Activated CD4-positive, alpha-beta memory T cell treated with anti-CD3 and anti-CD28 coated beads, Interleukin-2, amount 10 ng/mL, durations not matched to agents 7 days and 5 days (primary cell): ENCODE results near the gene PHOSPHO1. TPM values are rescaled to one million over a fixed set of nuclear protein-coding genes. Genes with fewer than 3 reads are reported as not detected.

ENCODE experiments used
- CTCF ChIA-PET: fragments of 350-600 bp; sonication (Branson Sonifier 250); formaldehyde crosslinking; loops from one replicate; lab custom pipeline; 2021; ENCODE audit warnings: antibody characterized with exemption, inconsistent platforms; lab: Charles Lee
- POLR2A ChIA-PET: fragments of 350-600 bp; sonication (Branson Sonifier 250); formaldehyde crosslinking; loops from one replicate; lab custom pipeline; 2021; ENCODE audit warnings: antibody characterized with exemption; lab: Charles Lee
- DNase-seq: peaks from one replicate; pipeline ENCODE4 v3.0.0-alpha.2; 2020
- H3K27ac Mint-ChIP-seq: one replicate; pipeline ENCODE4 v1.8.0; 2021; ENCODE audit warnings: mild to moderate bottlenecking, mixed read lengths
- H3K27me3 Mint-ChIP-seq: one replicate; pipeline ENCODE4 v1.8.0; 2021; ENCODE audit warnings: mixed read lengths
- H3K36me3 Mint-ChIP-seq: one replicate; pipeline ENCODE4 v1.8.0; 2021; ENCODE audit warnings: low read depth, mixed read lengths
- H3K4me1 Mint-ChIP-seq: one replicate; pipeline ENCODE4 v1.8.0; 2021; ENCODE audit warnings: mixed read lengths
- H3K4me3 Mint-ChIP-seq: one replicate; pipeline ENCODE4 v1.8.0; 2021; ENCODE audit warnings: mild to moderate bottlenecking, mixed read lengths
- H3K9me3 Mint-ChIP-seq: one replicate; pipeline ENCODE4 v1.8.0; 2021; ENCODE audit warnings: mixed read lengths
- total RNA-seq, 2 experiments: library from RNA; stranded (reverse); gene quantifications; one replicate each; pipeline ENCODE4 v1.2.3, GENCODE V29; 2021

PHOSPHO1 gene
- total RNA-seq, 2 experiments from 2014 or later: not detected

DNA sequence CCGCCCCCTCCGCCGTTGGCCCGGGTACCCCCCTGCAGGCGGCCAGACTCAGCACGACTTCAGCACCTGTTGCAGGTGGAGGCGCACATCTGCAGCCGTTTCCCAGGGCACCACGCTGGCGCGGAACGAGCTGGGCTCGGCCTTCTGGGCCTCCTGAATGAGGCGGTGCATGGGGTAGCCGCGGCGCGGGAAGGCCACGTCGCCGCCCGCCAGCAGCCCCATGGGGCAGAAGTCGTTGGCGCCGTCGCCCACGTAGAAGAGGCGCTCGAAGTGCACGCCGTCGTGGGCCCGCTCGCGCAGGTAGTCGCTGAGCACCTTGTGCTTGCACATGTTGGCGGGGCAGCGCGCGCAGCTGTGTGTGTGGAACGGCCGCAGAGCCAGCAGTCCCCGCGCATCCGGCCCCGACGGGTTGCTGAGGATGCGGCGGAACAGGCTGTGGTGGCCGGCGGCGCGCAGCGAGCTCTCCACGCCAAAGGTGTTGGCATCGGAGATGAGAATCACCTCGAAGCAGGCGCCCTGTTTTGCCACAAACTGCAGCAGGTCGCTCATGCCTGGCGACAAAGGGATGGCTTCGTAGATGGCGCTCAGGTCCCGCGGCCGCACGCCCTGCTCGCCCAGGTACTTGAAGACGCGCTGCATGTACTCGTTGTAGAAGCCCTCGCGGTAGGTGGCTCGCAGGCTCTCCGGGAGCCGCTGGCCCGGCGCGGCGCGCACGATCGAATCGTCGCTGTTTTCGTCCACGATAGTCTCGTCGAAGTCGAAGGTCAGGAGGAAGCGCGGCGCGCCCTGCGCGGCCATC is 6.2 kb downstream of the PHOSPHO1 start:
- POLR2A ChIA-PET: interaction anchor here (1.1 to 5.1 kb wide), 6 partner anchors 10 to 137 kb away, joined by 3 to 63 read pairs (median 8); partner anchors contain the start of genes ABI3 and GNGT2
- H3K36me3 Mint-ChIP-seq: peaks cover 32% of the 10 kb centered on the region
- CTCF ChIA-PET: interaction anchor here (0.9 to 7.7 kb wide), 9 partner anchors 9 to 280 kb away, joined by 3 to 105 read pairs (median 4); partner anchors contain the start of gene SNF8
- H3K4me1 Mint-ChIP-seq: peaks cover 42% of the 10 kb centered on the region
- peak overlapping the region; percentile 41 for H3K4me3 Mint-ChIP-seq
- peaks cover 32% of the 10 kb centered on the region for H3K27me3 Mint-ChIP-seq
- no peaks in the 10 kb centered on the region for H3K9me3 Mint-ChIP-seq
- peak; percentile 71 for DNase-seq
- H3K27ac Mint-ChIP-seq: no peak overlapping the region

DNA sequence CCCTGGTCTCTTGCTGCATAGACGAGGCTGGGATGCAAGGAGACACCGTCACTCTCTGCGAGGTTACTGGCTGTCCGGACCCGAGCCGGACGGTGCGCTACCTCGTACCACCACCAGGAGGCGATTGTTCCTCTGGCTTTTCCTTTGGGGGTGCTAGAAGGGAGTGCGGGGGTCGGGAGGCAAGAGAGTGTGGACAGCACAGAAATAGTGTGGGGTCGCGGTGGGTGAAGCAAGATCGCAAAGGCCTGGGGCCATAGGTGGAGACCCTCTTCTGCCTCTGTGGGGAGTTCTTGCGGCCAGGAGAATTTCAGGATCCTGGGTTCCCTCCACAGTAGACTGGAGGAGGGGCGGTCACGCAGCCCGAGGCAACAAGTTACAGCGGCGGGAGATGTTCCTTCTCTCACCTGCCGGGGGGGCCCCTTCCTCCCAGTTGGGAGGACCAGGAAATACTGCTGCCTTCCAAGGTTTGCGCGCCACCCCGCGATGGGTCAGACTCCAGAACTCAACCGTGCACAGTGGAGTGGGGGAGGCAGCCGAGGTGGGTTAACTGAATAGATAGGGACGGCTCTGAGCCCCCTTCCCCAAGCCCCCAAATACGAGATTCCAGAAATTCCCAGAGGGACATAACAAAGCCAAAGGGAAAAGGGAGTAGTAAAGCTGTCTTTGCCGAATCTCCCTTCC is 6.9 kb downstream of the PHOSPHO1 start:
- ChIA-PET CTCF (interaction anchor here (0.9 to 7.7 kb wide), 11 partner anchors 9 to 279 kb away, joined by 3 to 105 read pairs (median 4); partner anchors contain the start of gene SNF8), POLR2A (interaction anchor here (1.3 to 5.1 kb wide), 5 partner anchors 9 to 43 kb away, joined by 5 to 63 read pairs (median 9); partner anchors contain the start of genes ABI3 and GNGT2)
- H3K27me3 Mint-ChIP-seq: peaks cover 26% of the 10 kb centered on the region
- DNase-seq: peak; percentile 67
- peak overlapping the region; percentile 44 for H3K4me3 Mint-ChIP-seq
- H3K27ac Mint-ChIP-seq: no peak overlapping the region
- peaks cover 48% of the 10 kb centered on the region for H3K4me1 Mint-ChIP-seq
- peaks cover 39% of the 10 kb centered on the region for H3K36me3 Mint-ChIP-seq
- no peaks in the 10 kb centered on the region for H3K9me3 Mint-ChIP-seq

DNA sequence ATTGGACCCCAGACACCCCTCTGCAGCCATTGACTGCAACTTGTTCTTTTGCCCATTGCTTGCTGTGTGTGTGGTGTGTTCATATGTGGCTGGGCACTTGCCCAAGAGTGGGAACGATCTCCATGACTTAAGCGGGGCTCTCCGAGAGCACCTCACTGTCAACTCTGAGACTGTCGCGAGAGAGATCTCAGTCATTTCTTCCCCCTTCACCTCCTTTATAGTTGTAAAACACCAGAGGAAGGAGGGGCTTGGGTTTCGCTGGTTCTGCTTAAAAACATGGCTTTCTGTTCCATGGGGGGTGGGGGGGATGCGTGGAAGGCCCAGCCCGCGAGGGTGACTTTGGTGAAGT is 7.4 kb downstream of the PHOSPHO1 start:
- Mint-ChIP-seq H3K27me3 (peaks cover 26% of the 10 kb centered on the region), H3K27ac (no peak overlapping the region), H3K4me1 (peaks cover 53% of the 10 kb centered on the region), H3K36me3 (peaks cover 42% of the 10 kb centered on the region), H3K9me3 (no peaks in the 10 kb centered on the region), H3K4me3 (peak overlapping the region; percentile 44)
- DNase-seq: no peak
- ChIA-PET CTCF (interaction anchor here (0.8 to 2.1 kb wide), 4 partner anchors 11 to 43 kb away, joined by 4 to 11 read pairs (median 6); no protein-coding TSS in a partner anchor), POLR2A (interaction anchor here (1.6 to 1.7 kb wide), 2 partner anchors 11 to 12 kb away, joined by 5 read pairs; partner anchors contain the start of genes ABI3 and GNGT2)

DNA sequence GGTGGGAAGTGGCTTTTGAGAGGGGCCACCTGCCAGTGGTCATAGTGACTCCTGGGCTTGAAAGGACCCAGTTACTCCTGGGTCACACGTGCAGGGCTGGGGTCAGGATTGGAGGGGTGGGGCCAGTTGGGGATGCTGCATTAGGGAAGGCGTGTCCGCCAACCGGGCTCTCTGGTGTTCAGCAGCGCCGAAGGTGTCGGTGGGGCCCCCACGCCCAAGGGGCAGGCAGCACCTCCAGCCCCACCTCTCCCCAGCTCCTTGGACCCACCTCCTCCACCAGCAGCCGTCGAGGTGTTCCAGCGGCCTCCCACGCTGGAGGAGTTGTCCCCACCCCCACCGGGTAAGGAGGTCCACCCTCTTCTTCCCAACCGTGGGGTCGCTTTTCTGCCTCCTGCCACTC is 10.6 kb downstream of the PHOSPHO1 start:
- H3K27ac Mint-ChIP-seq: peak overlapping the region; percentile 95
- no peak overlapping the region for H3K4me3 Mint-ChIP-seq
- ChIA-PET CTCF (no interaction called here), POLR2A (interaction anchor here (5.6 kb wide), 1 partner anchor 9 kb away, joined by 34 read pairs; the partner anchor contains the start of gene PHOSPHO1)
- H3K4me1 Mint-ChIP-seq: peaks cover 72% of the 10 kb centered on the region
- peaks cover 67% of the 10 kb centered on the region for H3K36me3 Mint-ChIP-seq
- H3K9me3 Mint-ChIP-seq: no peaks in the 10 kb centered on the region
- no peak for DNase-seq
- H3K27me3 Mint-ChIP-seq: peaks cover 17% of the 10 kb centered on the region

DNA sequence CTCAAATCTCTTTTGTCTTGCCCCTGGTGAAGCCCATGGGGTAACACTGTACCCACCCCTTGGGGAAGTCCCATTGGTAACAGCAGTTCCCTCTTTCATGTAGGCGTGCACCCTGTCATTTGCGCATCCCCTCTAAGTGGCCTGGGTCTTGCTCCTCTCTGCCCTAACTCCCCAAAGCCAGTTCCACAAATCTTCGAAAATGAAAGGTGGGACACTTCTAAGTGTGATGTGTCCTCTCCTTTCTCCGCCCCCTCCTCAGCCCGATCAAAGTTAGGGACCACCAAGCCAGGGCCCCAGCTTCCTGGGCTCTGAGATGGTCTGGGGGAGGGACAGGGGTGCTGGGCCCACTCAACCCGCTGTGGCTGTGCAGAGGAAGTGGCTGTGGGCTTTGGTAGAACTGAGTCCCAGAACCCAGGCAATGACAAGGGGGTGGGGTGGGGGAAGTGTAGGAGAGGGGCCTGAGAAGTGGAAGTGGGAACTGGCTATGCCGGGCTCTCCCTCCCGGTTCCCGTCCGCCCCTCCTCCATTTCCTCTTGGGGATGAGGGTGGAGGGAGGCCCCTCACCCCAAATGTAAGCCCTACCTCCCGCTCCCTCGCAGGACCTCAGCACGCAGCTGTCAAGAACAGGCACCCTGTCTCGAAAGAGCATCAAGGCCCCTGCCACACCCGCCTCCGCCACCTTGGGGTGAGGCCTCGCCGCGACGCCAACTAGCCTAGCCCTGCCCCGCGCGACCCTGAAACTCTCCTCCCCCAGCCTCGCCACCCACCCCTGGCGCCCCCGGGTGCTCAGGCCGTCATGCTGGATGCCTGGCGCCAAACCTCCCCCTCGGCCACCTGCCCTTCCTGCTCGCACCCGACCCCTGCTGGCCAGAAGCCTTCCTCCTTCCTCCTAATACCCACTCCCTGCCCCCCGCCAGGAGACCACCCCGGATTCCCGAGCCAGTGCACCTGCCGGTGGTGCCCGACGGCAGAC is 11.4 kb downstream of the PHOSPHO1 start:
- peak overlapping the region; percentile 95 for H3K27ac Mint-ChIP-seq
- H3K4me3 Mint-ChIP-seq: peak overlapping the region; percentile 49
- peaks cover 11% of the 10 kb centered on the region for H3K27me3 Mint-ChIP-seq

DNA sequence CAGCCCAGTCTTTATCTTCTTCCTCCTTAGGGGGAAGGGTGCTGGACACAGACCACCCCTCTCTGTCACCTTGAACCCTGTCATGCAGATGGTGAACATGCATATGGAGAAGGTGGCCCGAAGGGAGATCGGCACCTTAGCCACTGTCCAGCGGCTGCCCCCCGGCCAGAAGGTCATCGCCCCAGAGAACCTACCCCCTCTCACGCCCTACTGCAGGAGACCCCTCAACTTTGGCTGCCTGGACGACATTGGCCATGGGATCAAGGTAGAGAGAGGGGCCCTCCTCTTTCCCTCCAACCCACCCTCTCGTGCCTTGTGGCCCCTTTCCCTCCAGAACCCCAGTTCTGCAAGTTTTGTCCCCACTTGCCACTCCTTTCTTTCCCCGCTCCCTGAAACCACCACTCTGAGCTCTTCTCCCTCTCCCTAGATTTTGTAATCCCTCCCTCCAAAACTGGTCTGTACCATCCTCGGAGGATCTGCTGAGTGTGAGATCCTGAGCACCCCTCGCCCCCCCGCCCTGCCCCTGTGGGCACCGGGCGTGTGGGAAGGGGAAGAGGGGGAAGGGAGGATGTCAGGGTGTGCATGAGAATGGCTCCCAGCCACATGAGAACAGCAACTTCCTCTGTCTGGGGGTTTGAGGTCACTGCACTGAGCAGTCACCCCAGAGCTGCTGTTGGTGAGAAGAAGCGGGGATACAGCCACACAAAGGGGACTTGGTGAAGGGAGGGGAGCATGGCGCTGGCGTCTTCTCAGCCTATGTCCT is 12.8 kb downstream of the PHOSPHO1 start:
- POLR2A ChIA-PET: interaction anchor here (1.2 to 5.9 kb wide), 6 partner anchors 9 to 310 kb away, joined by 3 to 72 read pairs (median 7); partner anchors contain the start of genes PHOSPHO1 and ZNF652
- CTCF ChIA-PET: interaction anchor here (0.6 to 1.2 kb wide), 3 partner anchors 11 to 26 kb away, joined by 3 read pairs; no protein-coding TSS in a partner anchor
- H3K27me3 Mint-ChIP-seq: no peaks in the 10 kb centered on the region
- peaks cover 71% of the 10 kb centered on the region for H3K4me1 Mint-ChIP-seq
- peaks cover 76% of the 10 kb centered on the region for H3K36me3 Mint-ChIP-seq
- H3K4me3 Mint-ChIP-seq: peak overlapping the region; percentile 64
- H3K9me3 Mint-ChIP-seq: no peaks in the 10 kb centered on the region
- peak; percentile 79 for DNase-seq
- peak overlapping the region; percentile 95 for H3K27ac Mint-ChIP-seq

More for the DNA sequence above, 11.4 kb downstream of the PHOSPHO1 start:
- POLR2A ChIA-PET: interaction anchor here (1.1 to 5.9 kb wide), 7 partner anchors 9 to 312 kb away, joined by 3 to 72 read pairs (median 6); partner anchors contain the start of genes ABI3, GNGT2, PHOSPHO1 and ZNF652
- peaks cover 70% of the 10 kb centered on the region for H3K36me3 Mint-ChIP-seq
- peak; percentile 62 for DNase-seq
- peaks cover 71% of the 10 kb centered on the region for H3K4me1 Mint-ChIP-seq
- CTCF ChIA-PET: interaction anchor here (0.8 to 1.2 kb wide), 2 partner anchors 10 to 27 kb away, joined by 3 read pairs; no protein-coding TSS in a partner anchor
- H3K9me3 Mint-ChIP-seq: no peaks in the 10 kb centered on the region

DNA sequence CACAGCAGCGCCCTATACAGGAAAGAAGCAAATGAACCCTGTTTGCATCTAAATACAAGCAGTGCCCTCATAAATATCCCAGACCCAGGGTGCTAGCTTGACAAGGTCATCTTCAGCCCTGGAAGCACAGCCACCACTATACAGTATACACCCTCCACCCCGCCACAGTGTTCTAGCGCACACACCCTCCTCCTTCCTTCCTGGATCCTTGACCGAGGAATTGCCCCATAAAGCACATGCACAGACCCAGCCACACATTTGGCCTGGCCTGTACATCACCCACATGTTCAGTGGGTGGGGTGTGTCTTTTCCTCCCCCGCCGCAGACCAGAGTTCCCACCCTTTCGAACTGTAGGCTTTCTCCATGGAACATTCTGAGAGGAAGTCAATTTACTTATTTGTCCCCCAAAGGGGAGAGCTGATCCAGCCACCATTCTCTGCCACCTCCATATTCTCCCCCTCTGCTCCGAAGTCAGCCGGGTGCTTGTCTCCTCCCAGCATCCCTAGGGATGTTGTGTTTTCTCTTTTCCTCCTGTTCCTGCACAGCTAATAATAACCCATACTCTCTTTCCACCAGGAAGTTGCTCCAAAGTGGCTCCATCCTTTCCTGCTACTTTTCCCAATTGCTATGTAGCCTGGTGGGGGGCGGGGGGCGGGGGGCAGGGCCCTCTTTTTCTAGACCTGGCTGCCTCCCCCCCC is 13.5 kb downstream of the PHOSPHO1 start:
- CTCF ChIA-PET: interaction anchor here (0.7 to 3.3 kb wide), 2 partner anchors 10 to 36 kb away, joined by 4 to 9 read pairs; no protein-coding TSS in a partner anchor
- Mint-ChIP-seq H3K4me1 (peaks cover 74% of the 10 kb centered on the region), H3K27me3 (no peaks in the 10 kb centered on the region), H3K27ac (peak overlapping the region; percentile 85), H3K9me3 (no peaks in the 10 kb centered on the region), H3K4me3 (peak overlapping the region; percentile 13), H3K36me3 (peaks cover 73% of the 10 kb centered on the region)
- no peak for DNase-seq
- POLR2A ChIA-PET: interaction anchor here (1.6 to 5.9 kb wide), 4 partner anchors 11 to 144 kb away, joined by 6 to 72 read pairs (median 20); partner anchors contain the start of genes PHOSPHO1 and ZNF652

DNA sequence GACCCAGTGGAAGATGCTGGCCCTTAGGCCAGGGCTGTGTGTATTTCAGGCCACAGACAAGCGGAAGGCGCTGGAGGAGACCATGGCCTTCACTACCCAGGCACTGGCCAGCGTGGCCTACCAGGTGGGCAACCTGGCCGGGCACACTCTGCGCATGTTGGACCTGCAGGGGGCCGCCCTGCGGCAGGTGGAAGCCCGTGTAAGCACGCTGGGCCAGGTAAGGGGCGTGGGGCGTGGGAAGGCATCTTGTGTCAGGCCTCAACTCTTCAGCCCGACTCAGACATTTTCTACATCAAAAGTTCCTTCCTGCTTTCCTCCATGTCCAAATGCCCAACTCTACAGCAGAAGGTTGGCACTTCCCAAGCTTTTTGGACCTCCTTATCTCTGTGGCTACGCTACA is 14.1 kb downstream of the PHOSPHO1 start:
- Mint-ChIP-seq H3K36me3 (peaks cover 70% of the 10 kb centered on the region), H3K27me3 (no peaks in the 10 kb centered on the region), H3K9me3 (no peaks in the 10 kb centered on the region), H3K4me1 (peaks cover 76% of the 10 kb centered on the region), H3K4me3 (peak overlapping the region; percentile 54), H3K27ac (peak overlapping the region; percentile 85)
- POLR2A ChIA-PET: interaction anchor here (5.6 to 5.9 kb wide), 2 partner anchors 12 to 24 kb away, joined by 34 to 72 read pairs; partner anchors contain the start of gene PHOSPHO1
- DNase-seq: no peak
- CTCF ChIA-PET: interaction anchor here (0.7 to 3.3 kb wide), 2 partner anchors 10 to 36 kb away, joined by 4 to 9 read pairs; no protein-coding TSS in a partner anchor

DNA sequence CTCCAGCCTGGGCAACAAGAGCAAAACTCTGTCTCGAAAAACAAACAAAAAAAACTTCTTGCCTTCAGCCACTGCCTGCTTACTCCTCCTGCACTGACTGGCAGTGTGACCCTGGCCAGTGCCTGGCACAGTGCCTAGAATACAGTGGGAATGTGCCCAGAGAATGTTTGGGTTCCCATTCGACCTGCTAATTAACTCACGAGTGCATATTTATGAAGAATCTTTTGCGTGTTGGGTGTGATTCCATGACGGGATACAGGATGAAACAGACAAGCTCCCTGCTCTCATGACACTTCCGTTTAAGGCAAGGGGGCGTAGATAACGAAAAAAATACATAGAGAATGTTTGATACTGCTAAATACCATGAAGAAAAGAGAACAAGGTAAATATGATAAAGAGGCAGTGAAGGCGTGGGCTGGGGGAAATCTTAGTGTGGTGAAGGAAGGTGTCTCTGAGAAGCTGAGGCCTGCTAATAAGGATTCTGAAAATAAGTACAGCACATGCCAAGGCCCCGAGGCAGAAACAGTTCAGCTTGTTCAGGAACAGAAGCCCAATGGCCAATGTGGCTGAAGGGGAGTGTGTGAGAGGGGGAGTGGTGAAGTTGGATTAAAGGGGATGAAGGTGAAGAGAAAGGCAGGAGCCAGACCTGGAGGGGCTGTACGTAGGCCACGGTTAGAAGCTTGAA is 15.8 kb downstream of the PHOSPHO1 start:
- Mint-ChIP-seq H3K4me1 (peaks cover 86% of the 10 kb centered on the region), H3K27ac (peak overlapping the region; percentile 69), H3K9me3 (no peaks in the 10 kb centered on the region), H3K27me3 (no peaks in the 10 kb centered on the region), H3K4me3 (peak overlapping the region; percentile 33), H3K36me3 (peaks cover 71% of the 10 kb centered on the region)
- POLR2A ChIA-PET: interaction anchor here (1.2 to 5.9 kb wide), 4 partner anchors 9 to 22 kb away, joined by 5 to 72 read pairs (median 20); partner anchors contain the start of gene PHOSPHO1
- CTCF ChIA-PET: interaction anchor here (0.7 to 3.3 kb wide), 3 partner anchors 9 to 23 kb away, joined by 4 to 9 read pairs (median 7); no protein-coding TSS in a partner anchor
- DNase-seq: no peak

DNA sequence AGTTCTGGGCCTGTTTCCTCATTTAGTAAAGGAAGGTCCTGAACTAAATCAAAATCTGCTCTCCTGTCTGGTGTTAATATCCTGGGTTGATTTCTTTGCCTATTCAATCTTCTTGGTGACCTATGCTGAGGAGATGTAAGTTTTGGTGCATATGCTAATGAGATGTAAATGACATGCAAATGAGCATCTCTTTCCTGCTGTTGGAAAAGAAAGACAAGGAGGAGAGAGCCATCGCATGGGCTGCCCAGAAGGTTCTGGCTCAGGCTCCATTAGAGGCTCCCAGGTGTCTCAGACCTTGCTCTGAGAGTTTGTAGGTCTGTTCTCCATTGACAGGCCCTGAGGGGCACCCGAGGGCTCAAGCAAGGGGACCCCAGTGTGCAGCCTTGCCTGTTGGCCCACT is 16.7 kb downstream of the PHOSPHO1 start:
- Mint-ChIP-seq H3K4me1 (peaks cover 87% of the 10 kb centered on the region), H3K27ac (no peak overlapping the region), H3K27me3 (no peaks in the 10 kb centered on the region), H3K4me3 (peak overlapping the region; percentile 40), H3K9me3 (no peaks in the 10 kb centered on the region), H3K36me3 (peaks cover 61% of the 10 kb centered on the region)
- DNase-seq: no peak
- CTCF ChIA-PET: interaction anchor here (2.4 to 3.3 kb wide), 2 partner anchors 9 to 13 kb away, joined by 7 to 9 read pairs; no protein-coding TSS in a partner anchor
- POLR2A ChIA-PET: interaction anchor here (5.9 kb wide), 1 partner anchor 21 kb away, joined by 72 read pairs; no protein-coding TSS in a partner anchor
